Activated CD4-positive, CD25-positive, alpha-beta regulatory T cell treated with anti-CD3 and anti-CD28 coated beads, Interleukin-2, amount 50 U/mL, for 24 hours (primary cell): ENCODE measurements around the gene PPP2R3A.
A peak's percentile ranks its signal among the peaks of the same experiment; 100 is the strongest.

Experiments used
- ATAC-seq, 2 donors: fragments of 150-1000 bp; cut with Tn5 transposase; one replicate each; pipeline ENCODE4 v1.10.0; 2021; ENCODE audit warnings: mild to moderate bottlenecking in 1 of 2, moderate library complexity in 1 of 2

Gene PPP2R3A

GRCh38 chr3:136196401-136197158 lies 231.1 kb downstream of the PPP2R3A start:
- ATAC-seq = peak; percentile 75 to 78

DNA sequence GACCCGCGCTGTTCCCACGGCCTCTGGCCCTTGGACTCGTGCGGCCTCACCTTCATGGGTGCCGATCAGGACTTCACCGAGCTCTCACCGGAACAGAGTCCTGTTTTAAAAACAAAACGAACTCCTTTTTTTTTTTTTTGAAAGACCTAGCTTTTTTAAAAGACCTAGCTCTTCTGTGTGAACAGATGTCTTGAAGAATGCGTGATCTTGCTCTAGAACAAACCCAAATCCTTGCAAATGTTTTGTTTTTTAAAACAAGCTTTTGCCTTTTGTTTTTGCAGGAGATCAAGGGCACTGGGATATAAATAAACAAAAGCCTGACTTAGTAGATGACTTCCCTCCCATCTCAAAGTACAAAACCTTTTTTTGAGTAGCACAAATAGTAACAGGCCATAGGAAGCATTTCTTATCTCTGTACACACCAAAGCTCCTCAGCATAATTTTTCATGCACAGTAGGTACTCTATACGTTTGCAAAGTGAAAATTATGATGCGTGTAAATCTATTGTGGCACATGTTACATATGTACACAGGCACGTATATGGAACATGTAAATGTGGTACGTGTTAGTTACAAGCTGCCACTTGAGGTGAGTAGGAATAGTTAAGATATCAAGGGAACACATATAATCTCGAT lies 231.7 kb downstream of the PPP2R3A start:
- no peak for ATAC-seq
